Neuron (in vitro differentiated cells): Measurements from ENCODE around the gene TASL.
"Not testable (repeated sequence)": the region's sequence is repeated elsewhere in the genome, so short reads cannot be mapped to it uniquely, and the experiment has no call there.

Source experiments
- H2AFZ ChIP-seq: one replicate; pipeline ENCODE4 v1.6.1; 2013; ENCODE audit warnings: low read depth, mild to moderate bottlenecking, inconsistent platforms, low read length, moderate library complexity
- H3K27me3 ChIP-seq: one replicate; pipeline ENCODE4 v1.6.1; 2013; ENCODE audit warnings: low read length; ENCODE audit not compliant: insufficient read depth
- H3K36me3 ChIP-seq: one replicate; pipeline ENCODE4 v1.6.1; 2013; ENCODE audit warnings: low read length; ENCODE audit not compliant: insufficient read depth
- H3K4me1 ChIP-seq: one replicate; pipeline ENCODE4 v1.6.1; 2013; ENCODE audit warnings: low read length; ENCODE audit not compliant: insufficient read depth
- H3K4me3 ChIP-seq: 2 replicates; pipeline ENCODE4 v1.5.1; 2013; ENCODE audit warnings: mild to moderate bottlenecking, low read length, moderate library complexity
- H3K9me3 ChIP-seq: one replicate; pipeline ENCODE4 v1.6.1; 2013; ENCODE audit warnings: low read length

TASL gene

GRCh38 chrX:30577362-30577991 lies at the start of gene TASL:
TSS of gene TASL (minus strand) at chrX:30577766. CDS start at chrX:30560355, 17,411 bp downstream.
- Histone ChIP-seq H2AFZ (no peak within 1 kb of the TSS), H3K9me3 (no peaks in the 10 kb centered on the region)

GRCh38 chrX:30626402-30626801 lies 48.8 kb upstream of the TASL start:
- no peak overlapping the region for H2AFZ ChIP-seq
- H3K36me3 ChIP-seq = no peaks in the 10 kb centered on the region
- H3K9me3 ChIP-seq = no peaks in the 10 kb centered on the region
- no peak overlapping the region for H3K4me3 ChIP-seq
- H3K4me1 ChIP-seq = no peaks in the 10 kb centered on the region
- no peaks in the 10 kb centered on the region for H3K27me3 ChIP-seq

More at GRCh38 chrX:30577362-30577991, at the start of gene TASL:
- Histone ChIP-seq H3K4me3 (no peak within 1 kb of the TSS), H3K27me3 (no peaks in the 10 kb centered on the region), H3K36me3 (no peaks in the 10 kb centered on the region), H3K4me1 (no peaks in the 10 kb centered on the region)

- Histone ChIP-seq H3K4me1 (no peaks in the 10 kb centered on the region), H3K36me3 (no peaks in the 10 kb centered on the region), H3K4me3 (no peak overlapping the region), H2AFZ (no peak overlapping the region), H3K27me3 (no peaks in the 10 kb centered on the region), H3K9me3 (no peaks in the 10 kb centered on the region)
Measured at GRCh38 chrX:30622361-30622760, 44.8 kb upstream of the TASL start.

- no peaks in the 10 kb centered on the region for H3K4me1 ChIP-seq
- H3K9me3 ChIP-seq = no peaks in the 10 kb centered on the region
- no peak overlapping the region for H2AFZ ChIP-seq
- H3K4me3 ChIP-seq = no peak overlapping the region
- H3K27me3 ChIP-seq = no peaks in the 10 kb centered on the region
- H3K36me3 ChIP-seq = no peaks in the 10 kb centered on the region
Measured at GRCh38 chrX:30620980-30621618, 43.5 kb upstream of the TASL start.

- no peaks in the 10 kb centered on the region for H3K4me1 ChIP-seq
- no peak overlapping the region for H3K4me3 ChIP-seq
- no peaks in the 10 kb centered on the region for H3K9me3 ChIP-seq
- H3K36me3 ChIP-seq = no peaks in the 10 kb centered on the region
- H2AFZ ChIP-seq = no peak overlapping the region
- H3K27me3 ChIP-seq = no peaks in the 10 kb centered on the region
Measured at GRCh38 chrX:30620125-30620524, 42.6 kb upstream of the TASL start.

GRCh38 chrX:30618160-30618765 lies 40.7 kb upstream of the TASL start:
- no peak overlapping the region for H3K4me3 ChIP-seq
- H2AFZ ChIP-seq = no peak overlapping the region
- H3K4me1 ChIP-seq = no peaks in the 10 kb centered on the region
- H3K27me3 ChIP-seq = no peaks in the 10 kb centered on the region
- H3K9me3 ChIP-seq = no peaks in the 10 kb centered on the region
- H3K36me3 ChIP-seq = no peaks in the 10 kb centered on the region

- no peak overlapping the region for H2AFZ ChIP-seq
- H3K36me3 ChIP-seq = no peaks in the 10 kb centered on the region
- H3K4me3 ChIP-seq = no peak overlapping the region
- no peaks in the 10 kb centered on the region for H3K4me1 ChIP-seq
- no peaks in the 10 kb centered on the region for H3K27me3 ChIP-seq
- no peaks in the 10 kb centered on the region for H3K9me3 ChIP-seq
Measured at GRCh38 chrX:30615229-30615628, 37.7 kb upstream of the TASL start.

- no peak overlapping the region for H2AFZ ChIP-seq
- H3K36me3 ChIP-seq = no peaks in the 10 kb centered on the region
- H3K4me1 ChIP-seq = no peaks in the 10 kb centered on the region
- H3K27me3 ChIP-seq = no peaks in the 10 kb centered on the region
- H3K4me3 ChIP-seq = no peak overlapping the region
- no peaks in the 10 kb centered on the region for H3K9me3 ChIP-seq
Measured at GRCh38 chrX:30613721-30614120, 36.2 kb upstream of the TASL start.

GRCh38 chrX:30612250-30612655 lies 34.7 kb upstream of the TASL start:
- H3K4me1 ChIP-seq = no peaks in the 10 kb centered on the region
- no peaks in the 10 kb centered on the region for H3K36me3 ChIP-seq
- no peaks in the 10 kb centered on the region for H3K9me3 ChIP-seq
- H3K27me3 ChIP-seq = no peaks in the 10 kb centered on the region
- H2AFZ ChIP-seq = no peak overlapping the region
- H3K4me3 ChIP-seq = no peak overlapping the region

GRCh38 chrX:30610026-30610425 lies 32.5 kb upstream of the TASL start:
- Histone ChIP-seq H3K4me3 (no peak overlapping the region), H3K4me1 (no peaks in the 10 kb centered on the region), H3K9me3 (no peaks in the 10 kb centered on the region), H2AFZ (no peak overlapping the region), H3K36me3 (no peaks in the 10 kb centered on the region), H3K27me3 (no peaks in the 10 kb centered on the region)

GRCh38 chrX:30607155-30607554 lies 29.6 kb upstream of the TASL start:
- Histone ChIP-seq H3K36me3 (no peaks in the 10 kb centered on the region), H3K27me3 (no peaks in the 10 kb centered on the region), H2AFZ (no peak overlapping the region), H3K9me3 (no peaks in the 10 kb centered on the region), H3K4me3 (no peak overlapping the region), H3K4me1 (no peaks in the 10 kb centered on the region)

GRCh38 chrX:30600269-30601176 lies 23.0 kb upstream of the TASL start:
- not testable (repeated sequence) for H3K36me3 ChIP-seq, H3K27me3 ChIP-seq, H3K9me3 ChIP-seq, H3K4me3 ChIP-seq, H2AFZ ChIP-seq, H3K4me1 ChIP-seq
